ENCODE measurements around the gene ST6GALNAC5. TPM values are rescaled to one million over a fixed set of nuclear protein-coding genes. Genes with fewer than 3 reads are reported as not detected.

Gene ST6GALNAC5
- polyA plus RNA-seq, 1 donor from 2014 or later, result not detected

DNA sequence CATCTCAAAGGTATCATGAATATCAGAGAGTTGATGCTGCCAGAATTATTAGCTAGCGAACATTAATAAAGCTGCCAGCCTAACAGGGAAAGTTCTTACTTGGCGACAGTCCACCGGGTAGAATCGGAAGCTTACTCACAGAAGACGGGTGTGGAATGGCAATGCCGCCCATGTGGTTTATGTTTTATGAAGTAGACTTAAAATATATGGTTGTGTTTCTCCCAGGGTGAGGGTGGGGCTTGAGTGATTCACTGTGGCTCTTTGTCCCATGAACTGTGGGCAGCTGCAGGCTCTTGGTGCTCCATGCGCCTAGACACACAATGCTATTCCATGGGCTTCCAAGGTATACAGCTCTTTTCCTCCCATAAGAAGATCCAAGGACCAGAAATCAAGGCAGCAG lies 189.2 kb downstream of the ST6GALNAC5 start:
- Mint-ChIP-seq H3K9me3 (peaks cover 0 to 2% (median 0%) of the 10 kb centered on the region in 3 donors), H3K4me3 (no peak overlapping the region), H3K4me1 (no peaks in the 10 kb centered on the region), H3K27me3 (no peaks in the 10 kb centered on the region), H3K36me3 (no peaks in the 10 kb centered on the region), H3K27ac (no peak overlapping the region)

DNA sequence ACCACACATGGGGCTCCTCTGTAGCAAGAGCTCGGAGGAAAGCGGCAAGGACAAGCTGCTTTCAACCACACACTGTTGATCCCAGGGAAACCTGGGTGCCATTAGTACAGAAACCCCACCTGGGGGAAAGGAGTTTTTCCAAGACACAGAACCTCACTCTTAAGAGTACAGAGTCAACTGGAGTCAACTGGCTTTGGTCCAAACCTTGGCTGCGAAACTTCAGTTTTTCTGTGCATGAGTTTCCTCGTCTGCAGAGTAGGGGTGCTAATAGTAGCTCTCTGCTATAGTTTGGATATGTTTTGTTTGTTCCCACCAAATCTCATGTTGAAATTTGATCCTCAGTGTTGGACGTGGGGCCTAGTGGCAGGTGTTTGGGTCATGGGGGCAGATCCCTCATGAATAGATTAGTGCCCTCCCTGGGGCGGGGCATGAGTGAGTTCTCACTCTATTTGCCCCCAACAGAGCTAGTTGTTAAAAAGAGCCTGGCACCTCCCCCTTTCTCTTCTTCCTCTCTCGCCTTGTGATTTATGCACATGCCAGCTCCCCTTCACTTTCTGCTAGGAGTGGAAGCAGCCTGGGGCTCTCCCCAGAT lies 190.8 kb downstream of the ST6GALNAC5 start:
- Mint-ChIP-seq H3K4me3 (no peak overlapping the region), H3K27ac (no peak overlapping the region), H3K36me3 (no peaks in the 10 kb centered on the region), H3K9me3 (peaks cover 0 to 2% (median 0%) of the 10 kb centered on the region in 3 donors), H3K27me3 (no peaks in the 10 kb centered on the region), H3K4me1 (no peaks in the 10 kb centered on the region)

DNA sequence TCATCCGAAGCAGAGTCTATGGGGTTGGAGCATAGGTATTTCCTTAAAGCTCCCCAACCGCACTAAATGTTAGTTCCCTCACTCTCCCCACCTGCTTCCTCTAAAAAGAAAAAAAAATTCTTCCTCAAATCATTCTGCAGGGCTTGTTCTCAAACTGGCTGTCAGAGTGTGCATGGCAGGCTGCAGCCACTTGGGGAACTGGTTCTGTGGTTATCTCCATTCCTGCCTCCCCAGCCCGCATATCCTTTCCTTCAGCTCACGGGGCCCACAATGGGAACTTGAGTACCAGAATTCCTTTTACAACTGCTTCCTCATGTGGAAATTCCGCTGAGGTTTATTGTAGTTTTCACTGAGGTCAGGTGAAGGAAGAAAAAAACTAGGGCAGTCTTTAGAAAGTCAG lies 192.7 kb downstream of the ST6GALNAC5 start:
- Mint-ChIP-seq H3K27me3 (peaks cover 2% of the 10 kb centered on the region), H3K4me1 (no peaks in the 10 kb centered on the region), H3K36me3 (no peaks in the 10 kb centered on the region), H3K27ac (no peak overlapping the region), H3K4me3 (no peak overlapping the region), H3K9me3 (peaks cover 0 to 2% (median 0%) of the 10 kb centered on the region in 3 donors)

DNA sequence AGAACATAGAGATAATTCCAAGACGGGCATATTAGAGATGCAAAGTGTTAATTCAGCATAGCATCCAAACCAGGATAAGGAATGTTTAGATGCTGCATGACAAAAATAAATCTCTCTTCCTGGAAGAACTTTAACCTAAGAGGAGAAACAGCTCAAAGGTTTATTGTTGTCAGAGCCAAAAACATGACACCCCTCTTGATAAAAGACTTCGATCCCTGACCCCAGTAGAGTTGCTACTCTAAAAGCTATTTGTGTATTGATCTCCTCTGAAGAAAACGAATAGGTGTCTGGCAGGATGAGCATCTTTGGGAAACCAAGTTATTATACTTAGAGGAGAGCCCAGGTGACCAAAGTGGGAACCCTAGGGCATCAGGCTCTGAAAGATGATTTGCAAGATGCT lies 193.9 kb downstream of the ST6GALNAC5 start:
- Mint-ChIP-seq H3K4me3 (no peak overlapping the region), H3K9me3 (peaks cover 0 to 3% (median 2%) of the 10 kb centered on the region in 3 donors), H3K27me3 (peaks cover 2% of the 10 kb centered on the region), H3K27ac (no peak overlapping the region), H3K4me1 (no peaks in the 10 kb centered on the region), H3K36me3 (no peaks in the 10 kb centered on the region)

DNA sequence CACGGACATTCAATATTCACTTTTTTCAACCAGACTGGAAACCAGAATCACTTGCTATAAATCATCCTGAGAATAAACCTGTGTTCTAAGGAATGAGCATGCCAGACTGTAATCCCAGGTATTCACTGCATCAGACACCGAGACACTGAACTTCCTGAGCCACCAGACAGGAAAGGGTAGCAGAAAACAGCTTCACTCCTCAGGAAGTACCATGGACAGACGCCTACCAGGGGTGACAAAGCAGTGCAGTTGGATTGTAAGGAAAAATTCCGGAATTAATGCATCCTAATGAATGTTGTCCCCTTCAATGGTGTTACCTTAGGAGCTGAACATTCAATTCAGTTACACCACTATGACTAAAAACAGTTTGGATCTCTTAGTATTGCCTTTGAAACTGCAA lies 195.8 kb downstream of the ST6GALNAC5 start:
- no peak overlapping the region for H3K4me3 Mint-ChIP-seq
- H3K27ac Mint-ChIP-seq, result no peak overlapping the region
- H3K27me3 Mint-ChIP-seq, result peaks cover 2% of the 10 kb centered on the region
- H3K9me3 Mint-ChIP-seq, result peaks cover 0 to 3% (median 0%) of the 10 kb centered on the region in 3 donors
- H3K36me3 Mint-ChIP-seq, result peaks cover 2% of the 10 kb centered on the region
- no peaks in the 10 kb centered on the region for H3K4me1 Mint-ChIP-seq

DNA sequence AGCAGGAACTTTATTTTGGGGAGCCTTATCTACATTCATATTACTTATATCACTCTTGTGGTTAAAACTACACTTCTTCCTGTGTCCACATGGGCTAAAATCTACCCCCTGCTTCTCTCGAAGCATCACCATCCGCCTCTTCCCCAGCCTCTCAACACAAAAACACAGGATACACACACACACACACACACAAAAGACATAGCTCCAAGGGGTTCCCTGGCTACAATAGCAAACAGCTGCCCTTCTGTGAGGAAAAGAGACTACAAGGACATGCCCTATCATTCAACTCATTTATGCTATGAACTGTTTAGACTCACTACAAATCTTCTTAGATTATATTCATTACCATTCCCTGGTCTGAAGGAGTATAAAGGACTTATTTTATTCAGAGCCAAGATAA lies 197.0 kb downstream of the ST6GALNAC5 start:
- peaks cover 2% of the 10 kb centered on the region for H3K27me3 Mint-ChIP-seq
- no peaks in the 10 kb centered on the region for H3K4me1 Mint-ChIP-seq
- H3K9me3 Mint-ChIP-seq, result peaks cover 0 to 3% (median 0%) of the 10 kb centered on the region in 3 donors
- no peak overlapping the region for H3K27ac Mint-ChIP-seq
- H3K36me3 Mint-ChIP-seq, result peaks cover 2% of the 10 kb centered on the region
- no peak overlapping the region for H3K4me3 Mint-ChIP-seq

DNA sequence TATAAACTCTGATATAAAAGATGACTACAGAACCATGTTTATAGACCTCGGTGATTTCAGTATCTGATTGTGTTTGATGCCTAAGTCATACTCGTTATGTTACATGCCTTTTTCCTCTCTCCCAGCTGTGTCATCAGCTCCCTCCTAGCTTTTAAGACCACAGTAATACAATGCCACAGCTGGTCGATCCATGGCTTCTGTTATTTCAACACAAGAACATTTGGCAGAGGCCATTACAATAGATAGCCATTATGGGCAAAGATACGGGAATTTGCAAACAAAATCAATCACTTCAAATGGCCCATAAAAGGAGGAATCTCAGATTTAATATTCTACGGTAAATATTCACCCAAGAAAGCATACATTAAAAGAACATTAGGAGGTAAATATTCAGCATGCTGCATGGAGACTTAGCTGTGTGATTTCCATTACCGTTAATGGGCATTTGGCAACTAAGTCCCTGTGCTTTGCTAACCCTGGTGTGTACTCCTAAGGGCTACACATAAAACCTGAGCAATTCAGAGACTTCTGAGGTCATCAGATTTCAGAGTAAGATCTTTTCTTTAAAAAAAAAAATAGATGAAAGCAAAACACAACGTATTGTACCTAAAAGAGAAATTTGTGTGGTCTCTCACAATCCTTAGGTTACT lies 198.5 kb downstream of the ST6GALNAC5 start:
- Mint-ChIP-seq H3K9me3 (peaks cover 0 to 3% (median 0%) of the 10 kb centered on the region in 3 donors), H3K27me3 (peaks cover 2% of the 10 kb centered on the region), H3K27ac (no peak overlapping the region), H3K36me3 (peaks cover 2% of the 10 kb centered on the region), H3K4me3 (no peak overlapping the region), H3K4me1 (peaks cover 0 to 2% (median 0%) of the 10 kb centered on the region in 3 donors)

DNA sequence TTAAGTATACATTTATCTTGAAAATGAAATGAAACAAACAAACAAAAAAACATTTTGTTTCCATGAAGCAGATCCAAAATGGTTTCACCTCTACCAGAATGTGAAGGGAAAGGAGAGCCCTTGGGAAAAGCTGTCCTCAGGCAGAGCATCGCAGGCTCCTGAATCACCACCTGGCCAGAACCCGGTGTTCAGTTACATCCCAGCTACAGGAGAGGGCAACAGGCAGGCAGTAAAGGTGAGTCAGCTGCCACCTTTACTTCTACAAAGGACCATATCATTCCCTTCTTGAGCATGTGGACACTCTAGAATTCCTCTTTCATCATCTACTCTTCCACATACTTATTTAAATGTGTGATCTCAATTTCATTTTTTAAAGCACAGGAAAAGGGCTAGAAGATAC lies 200.7 kb downstream of the ST6GALNAC5 start:
- Mint-ChIP-seq H3K9me3 (peaks cover 0 to 3% (median 0%) of the 10 kb centered on the region in 3 donors), H3K36me3 (peaks cover 2% of the 10 kb centered on the region), H3K27ac (no peak overlapping the region), H3K4me1 (peaks cover 0 to 2% (median 0%) of the 10 kb centered on the region in 3 donors), H3K27me3 (peaks cover 2% of the 10 kb centered on the region), H3K4me3 (no peak overlapping the region)

DNA sequence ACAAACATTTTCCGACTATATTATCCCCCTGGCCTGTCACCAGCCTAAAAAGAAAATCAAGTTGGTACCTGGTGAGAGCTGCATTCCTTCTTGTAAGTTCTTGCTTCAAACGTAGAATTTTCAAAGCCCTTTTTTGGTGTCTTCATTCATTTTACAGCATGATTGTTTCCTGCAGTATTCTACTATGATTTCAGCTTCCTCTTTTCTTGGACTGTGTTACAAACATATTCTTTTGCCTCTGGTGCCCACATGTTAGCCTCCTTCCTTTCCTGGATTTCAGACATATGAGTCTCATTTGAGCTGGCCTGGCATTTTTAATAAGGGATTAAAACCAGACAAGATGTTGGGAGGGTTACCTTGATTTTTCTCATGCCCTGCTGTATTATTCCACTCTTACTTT lies 209.5 kb downstream of the ST6GALNAC5 start:
- Mint-ChIP-seq H3K27me3 (peaks cover 4% of the 10 kb centered on the region), H3K9me3 (no peaks in the 10 kb centered on the region), H3K4me1 (no peaks in the 10 kb centered on the region), H3K27ac (no peak overlapping the region), H3K4me3 (no peak overlapping the region), H3K36me3 (no peaks in the 10 kb centered on the region)

DNA sequence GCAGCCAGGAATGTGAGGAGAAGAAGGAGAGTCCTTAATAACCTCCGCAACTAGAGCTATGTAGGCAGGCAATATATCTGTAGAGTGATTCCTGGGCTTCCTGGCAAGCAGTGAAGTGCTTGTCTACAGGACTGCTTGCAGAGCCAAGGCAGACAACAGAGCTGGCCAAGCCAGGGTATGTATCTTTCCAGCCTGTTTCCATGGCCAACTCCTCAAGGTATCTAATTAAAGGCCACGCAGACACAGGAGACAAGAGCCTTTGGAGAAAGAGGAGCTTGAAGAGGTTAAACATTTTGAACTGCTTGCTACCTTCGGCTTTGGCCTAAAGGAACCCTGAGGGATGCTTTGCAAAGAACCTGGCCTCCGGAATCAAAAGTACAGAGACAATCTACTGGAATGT lies 214.6 kb downstream of the ST6GALNAC5 start:
- no peaks in the 10 kb centered on the region for H3K4me1 Mint-ChIP-seq
- no peak overlapping the region for H3K4me3 Mint-ChIP-seq
- H3K9me3 Mint-ChIP-seq, result no peaks in the 10 kb centered on the region
- peaks cover 4% of the 10 kb centered on the region for H3K27me3 Mint-ChIP-seq
- H3K36me3 Mint-ChIP-seq, result no peaks in the 10 kb centered on the region
- H3K27ac Mint-ChIP-seq, result no peak overlapping the region

DNA sequence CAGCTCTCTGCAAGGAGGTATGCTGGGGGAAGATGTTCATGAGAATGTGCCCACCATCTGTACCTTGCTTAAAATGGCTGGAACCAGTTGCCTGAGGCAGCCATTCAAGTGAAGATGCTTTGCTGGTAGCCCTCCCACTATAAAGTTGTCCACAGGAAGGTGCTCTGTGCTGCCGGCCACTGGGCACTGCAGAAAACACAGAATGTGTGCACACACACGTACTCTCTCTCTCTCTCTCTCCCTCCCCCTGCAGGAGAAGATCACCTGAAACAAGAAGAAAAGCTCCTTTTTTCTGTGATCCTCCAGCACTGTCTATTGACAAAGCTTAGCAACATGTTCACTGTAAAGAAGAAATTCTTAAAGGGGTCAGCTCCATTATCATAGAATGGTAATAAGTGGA lies 217.2 kb downstream of the ST6GALNAC5 start:
- H3K27ac Mint-ChIP-seq, result no peak overlapping the region
- H3K4me1 Mint-ChIP-seq, result no peaks in the 10 kb centered on the region
- H3K9me3 Mint-ChIP-seq, result no peaks in the 10 kb centered on the region
- no peak overlapping the region for H3K4me3 Mint-ChIP-seq
- peaks cover 2% of the 10 kb centered on the region for H3K27me3 Mint-ChIP-seq
- H3K36me3 Mint-ChIP-seq, result peaks cover 2% of the 10 kb centered on the region

DNA sequence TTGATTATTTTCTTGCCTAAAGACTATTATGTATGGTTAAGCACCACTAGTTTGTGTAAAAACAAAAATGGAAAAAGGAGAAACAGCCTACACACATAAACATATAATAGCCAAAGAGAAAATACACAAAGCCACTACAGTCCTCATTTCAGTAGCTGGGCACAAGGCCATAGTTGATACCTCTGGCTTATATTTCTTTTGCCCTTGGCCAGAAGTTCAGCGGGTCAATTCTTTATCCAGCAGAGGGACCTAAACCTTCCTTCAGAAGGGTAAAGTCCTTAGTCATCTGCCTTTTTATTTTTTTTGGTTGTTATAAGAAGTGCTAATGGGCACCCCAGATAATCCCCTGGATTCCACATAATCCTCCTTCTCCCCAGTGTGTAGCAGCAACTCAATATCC lies 217.8 kb downstream of the ST6GALNAC5 start:
- Mint-ChIP-seq H3K4me3 (no peak overlapping the region), H3K36me3 (peaks cover 2% of the 10 kb centered on the region), H3K27me3 (peaks cover 2% of the 10 kb centered on the region), H3K9me3 (no peaks in the 10 kb centered on the region), H3K27ac (no peak overlapping the region), H3K4me1 (no peaks in the 10 kb centered on the region)

DNA sequence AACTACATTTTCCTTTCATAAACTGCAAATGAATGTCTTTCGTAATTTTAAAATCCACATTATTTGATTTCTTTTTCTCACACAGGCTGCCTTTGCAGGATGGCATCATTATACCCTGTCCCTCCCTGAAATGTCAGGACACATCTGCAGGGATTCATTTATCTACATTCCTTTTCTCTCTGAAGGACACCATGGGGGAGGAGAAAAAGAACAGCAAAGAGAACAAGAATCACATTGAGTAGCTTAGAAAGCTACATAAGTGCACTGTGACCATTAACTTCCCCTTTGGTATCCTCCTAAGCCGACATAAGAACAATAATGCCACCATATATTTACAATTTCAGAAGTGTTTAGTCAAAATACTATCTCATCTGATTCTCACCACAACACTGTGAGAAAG lies 222.5 kb downstream of the ST6GALNAC5 start:
- no peaks in the 10 kb centered on the region for H3K4me1 Mint-ChIP-seq
- H3K27ac Mint-ChIP-seq, result no peak overlapping the region
- H3K4me3 Mint-ChIP-seq, result no peak overlapping the region
- no peaks in the 10 kb centered on the region for H3K27me3 Mint-ChIP-seq
- no peaks in the 10 kb centered on the region for H3K9me3 Mint-ChIP-seq
- peaks cover 11% of the 10 kb centered on the region for H3K36me3 Mint-ChIP-seq

DNA sequence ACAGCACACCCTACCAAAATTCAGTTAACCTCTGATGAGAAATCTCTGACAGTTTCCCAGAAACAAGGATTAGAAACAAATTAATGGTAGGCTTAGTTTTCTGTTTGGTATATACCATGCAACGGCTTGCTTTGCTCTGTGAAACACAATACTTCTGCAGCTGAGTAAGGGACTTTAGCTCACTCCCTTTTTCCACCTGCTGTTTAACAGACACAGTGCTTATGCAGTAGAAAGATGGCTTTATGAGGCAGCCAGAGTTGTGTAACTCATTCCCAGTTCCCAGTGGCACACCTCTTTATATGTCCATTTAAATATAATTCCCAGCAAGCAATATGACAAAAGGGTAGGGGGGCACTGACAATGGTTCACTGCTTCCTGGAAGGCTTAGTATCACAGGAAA lies 228.0 kb downstream of the ST6GALNAC5 start:
- H3K27ac Mint-ChIP-seq, result no peak overlapping the region
- peaks cover 10% of the 10 kb centered on the region for H3K36me3 Mint-ChIP-seq
- no peaks in the 10 kb centered on the region for H3K27me3 Mint-ChIP-seq
- peaks cover 0 to 1% (median 0%) of the 10 kb centered on the region in 3 donors for H3K4me1 Mint-ChIP-seq
- peaks cover 0 to 5% (median 2%) of the 10 kb centered on the region in 3 donors for H3K9me3 Mint-ChIP-seq
- no peak overlapping the region for H3K4me3 Mint-ChIP-seq

DNA sequence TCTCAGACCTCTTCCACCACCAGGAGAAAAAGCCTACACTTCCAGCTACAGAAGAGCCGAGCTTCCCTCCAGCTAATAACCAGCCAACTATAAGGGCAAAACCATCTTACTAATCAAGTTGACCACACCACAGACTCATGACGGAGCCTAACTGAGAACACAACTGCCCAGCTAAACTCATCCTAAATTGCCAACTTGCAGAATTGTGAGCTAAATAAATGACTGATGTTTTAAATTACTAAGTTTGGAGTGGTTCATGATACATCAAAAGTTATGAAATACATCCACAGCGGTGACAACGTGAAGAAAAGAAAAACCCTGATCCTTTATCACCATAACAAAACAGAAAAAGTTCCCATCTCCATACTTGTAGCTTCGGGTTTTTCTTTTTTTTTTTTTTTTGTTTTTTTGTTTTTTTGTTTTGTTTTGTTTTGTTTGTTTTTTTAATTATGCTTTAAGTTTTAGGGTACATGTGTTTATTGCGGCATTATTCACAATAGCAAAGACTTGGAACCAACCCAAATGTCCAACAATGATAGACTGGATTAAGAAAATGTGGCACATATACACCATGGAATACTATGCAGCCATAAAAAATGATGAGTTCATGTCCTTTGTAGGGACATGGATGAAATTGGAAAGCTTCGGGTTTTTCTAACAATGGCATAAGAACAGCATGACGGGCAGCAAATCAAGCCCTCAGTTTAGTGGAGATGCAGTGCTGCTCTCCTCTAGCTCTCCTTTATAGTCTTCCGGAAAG lies 229.4 kb downstream of the ST6GALNAC5 start:
- Mint-ChIP-seq H3K4me1 (peaks cover 0 to 1% (median 0%) of the 10 kb centered on the region in 3 donors), H3K27ac (no peak overlapping the region), H3K27me3 (no peaks in the 10 kb centered on the region), H3K9me3 (peaks cover 0 to 5% (median 2%) of the 10 kb centered on the region in 3 donors), H3K36me3 (peaks cover 3% of the 10 kb centered on the region), H3K4me3 (no peak overlapping the region)
